Keratinocyte (primary cell): Measurements from ENCODE around the gene MYO1E.
"Not testable (repeated sequence)": the region's sequence is repeated elsewhere in the genome, so short reads cannot be mapped to it uniquely, and the experiment has no call there.

ENCODE experiments used
- EZH2 ChIP-seq: IDR thresholded peaks from one replicate; pipeline ENCODE4 v1.6.1; 2012; ENCODE audit warnings: inconsistent platforms, mild to moderate bottlenecking, low read length, moderate library complexity
- TF ChIP-seq, protein P1 (sequence below), 3 experiments: IDR thresholded peaks in 1 of 3; conservative IDR thresholded peaks in 1 of 3; optimal IDR thresholded peaks in 1 of 3; 2 replicates in 2 of 3; 3 replicates in 1 of 3; pipeline versions ENCODE3 to v1.5.1; 2011; ENCODE audit warnings: low read length in 3 of 3, mild to moderate bottlenecking in 3 of 3, moderate library complexity in 2 of 3, control low read depth in 1 of 3, inconsistent platforms in 1 of 3; ENCODE audit not compliant: insufficient read depth in 2 of 3; ENCODE audit errors: extremely low read depth in 1 of 3

DNA sequence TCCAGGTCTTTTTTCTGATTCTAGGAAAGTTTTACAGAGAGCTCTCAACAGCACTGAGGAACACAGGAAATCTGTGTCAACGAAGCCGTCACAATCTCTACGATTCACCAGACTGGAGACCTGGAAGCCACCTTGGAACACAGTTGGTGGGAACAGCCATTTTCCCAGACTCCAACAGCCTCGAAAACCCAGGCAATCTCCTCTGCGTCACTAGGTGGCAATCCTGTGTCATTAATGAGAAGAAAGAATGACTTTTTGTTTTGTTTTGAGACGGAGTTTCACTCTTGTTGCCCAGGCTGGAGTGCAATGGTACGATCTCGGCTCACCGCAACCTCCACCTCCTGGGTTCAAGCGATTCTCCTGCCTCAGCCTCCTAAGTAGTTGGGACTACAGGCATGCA lies 228.1 kb downstream of the MYO1E start:
- TF ChIP-seq, protein P1, sequence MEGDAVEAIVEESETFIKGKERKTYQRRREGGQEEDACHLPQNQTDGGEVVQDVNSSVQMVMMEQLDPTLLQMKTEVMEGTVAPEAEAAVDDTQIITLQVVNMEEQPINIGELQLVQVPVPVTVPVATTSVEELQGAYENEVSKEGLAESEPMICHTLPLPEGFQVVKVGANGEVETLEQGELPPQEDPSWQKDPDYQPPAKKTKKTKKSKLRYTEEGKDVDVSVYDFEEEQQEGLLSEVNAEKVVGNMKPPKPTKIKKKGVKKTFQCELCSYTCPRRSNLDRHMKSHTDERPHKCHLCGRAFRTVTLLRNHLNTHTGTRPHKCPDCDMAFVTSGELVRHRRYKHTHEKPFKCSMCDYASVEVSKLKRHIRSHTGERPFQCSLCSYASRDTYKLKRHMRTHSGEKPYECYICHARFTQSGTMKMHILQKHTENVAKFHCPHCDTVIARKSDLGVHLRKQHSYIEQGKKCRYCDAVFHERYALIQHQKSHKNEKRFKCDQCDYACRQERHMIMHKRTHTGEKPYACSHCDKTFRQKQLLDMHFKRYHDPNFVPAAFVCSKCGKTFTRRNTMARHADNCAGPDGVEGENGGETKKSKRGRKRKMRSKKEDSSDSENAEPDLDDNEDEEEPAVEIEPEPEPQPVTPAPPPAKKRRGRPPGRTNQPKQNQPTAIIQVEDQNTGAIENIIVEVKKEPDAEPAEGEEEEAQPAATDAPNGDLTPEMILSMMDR (optimal IDR thresholded peaks at IDR 0.05 in 1 of 3, IDR thresholded peaks at IDR 0.05 in 1 of 3, conservative IDR thresholded peaks at IDR 0.05 in 1 of 3; ENCODE audit: extremely low read depth in 1 of 3, insufficient read depth in 2 of 3, low read length in 3 of 3) = peak in 1 of 3 experiments; percentile 8
- TF ChIP-seq EZH2 = not testable (repeated sequence)
